ENCODE measurements around the gene ZNF584.
"Not testable (repeated sequence)": the region's sequence is repeated elsewhere in the genome, so short reads cannot be mapped to it uniquely, and the experiment has no call there.

Gene ZNF584

DNA sequence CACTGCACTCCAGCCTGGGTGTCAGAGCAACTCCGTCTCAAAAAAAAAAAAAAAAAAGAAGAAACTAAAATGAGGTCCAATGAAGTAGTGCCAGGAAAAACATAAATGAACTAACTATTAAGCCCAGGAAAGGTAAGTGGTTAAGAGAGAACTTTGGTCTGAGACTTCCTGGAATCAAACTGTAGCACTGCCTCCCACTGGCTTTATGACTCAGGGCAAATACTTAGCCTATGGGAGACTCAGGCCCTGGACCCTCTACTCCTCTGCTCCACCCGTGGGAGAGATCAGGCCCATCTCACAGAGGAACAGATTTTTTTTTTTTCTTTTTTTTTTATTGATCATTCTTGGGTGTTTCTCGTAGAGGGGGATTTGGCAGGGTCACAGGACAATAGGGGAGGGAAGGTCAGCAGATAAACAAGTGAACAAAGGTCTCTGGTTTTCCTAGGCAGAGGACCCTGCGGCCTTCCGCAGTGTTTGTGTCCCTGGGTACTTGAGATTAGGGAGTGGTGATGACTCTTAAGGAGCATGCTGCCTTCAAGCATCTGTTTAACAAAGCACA is 4.5 kb upstream of the ZNF584 start:
- not testable (repeated sequence) for DNase-seq (ENCODE audit: low read depth in 2 of 2)

GRCh38 chr19:58406818-58407657 is 1.4 kb upstream of the ZNF584 start:
- DNase-seq (ENCODE audit: low read depth in 2 of 2) = no peak

GRCh38 chr19:58407658-58408151 is 744 bp upstream of the ZNF584 start:
- DNase-seq (ENCODE audit: low read depth in 2 of 2) = no peak

DNA sequence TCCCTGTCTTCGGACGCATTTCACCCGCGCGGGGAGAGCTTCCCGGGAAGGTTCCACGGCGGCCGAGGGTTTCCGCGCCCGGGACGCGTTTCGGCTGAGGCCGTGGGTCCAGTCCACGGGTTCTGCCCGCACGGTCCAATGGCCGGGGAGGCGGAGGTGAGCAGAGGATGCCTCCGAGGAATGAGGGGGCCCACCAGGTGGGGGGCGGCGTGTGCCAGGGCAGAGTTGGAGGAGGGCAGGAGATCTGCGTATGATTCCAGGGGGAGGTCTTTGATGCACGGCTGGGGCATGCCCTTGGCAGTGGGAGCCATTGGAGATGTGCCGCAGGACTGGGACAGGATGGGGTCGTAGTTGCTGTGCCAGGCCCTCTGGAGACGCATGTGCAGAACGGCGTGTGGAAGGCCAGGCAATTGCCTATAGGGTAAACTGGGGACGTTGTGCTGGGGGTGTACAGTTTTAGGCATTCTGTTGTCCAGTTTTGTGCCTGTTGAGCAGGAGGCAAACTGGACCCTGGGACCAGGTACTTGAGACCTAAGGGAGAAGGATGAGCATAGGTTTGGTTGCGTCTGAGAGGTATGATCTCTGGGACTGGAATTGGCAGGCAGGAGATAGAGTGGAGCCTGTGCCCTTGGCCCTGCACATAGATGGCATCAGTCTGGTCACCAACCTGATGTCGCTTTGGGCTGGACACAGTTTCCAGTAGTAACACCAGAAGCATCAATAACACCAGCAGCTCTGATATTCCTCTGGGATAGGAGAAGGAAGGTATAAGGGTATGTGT is 751 bp downstream of the ZNF584 start:
- DNase-seq (ENCODE audit: low read depth in 2 of 2) = no peak

DNA sequence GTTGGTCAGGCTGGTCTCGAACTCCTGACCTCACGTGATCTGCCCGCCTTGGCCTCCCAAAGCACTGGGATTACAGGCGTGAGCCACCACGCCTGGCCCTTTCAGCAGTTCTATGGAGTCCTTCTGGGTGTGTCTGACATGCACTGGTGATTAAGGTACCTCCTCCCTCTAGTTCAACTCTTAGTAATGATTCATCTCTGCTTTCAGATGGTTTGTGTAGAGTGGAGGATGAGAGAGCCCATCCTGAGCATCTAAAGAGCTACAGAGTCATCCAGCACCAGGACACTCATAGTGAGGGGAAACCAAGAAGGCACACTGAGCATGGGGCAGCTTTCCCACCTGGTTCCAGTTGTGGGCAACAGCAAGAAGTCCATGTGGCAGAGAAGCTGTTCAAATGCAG is 8.2 kb downstream of the ZNF584 start:
- no peak for DNase-seq (ENCODE audit: low read depth in 2 of 2)

DNA sequence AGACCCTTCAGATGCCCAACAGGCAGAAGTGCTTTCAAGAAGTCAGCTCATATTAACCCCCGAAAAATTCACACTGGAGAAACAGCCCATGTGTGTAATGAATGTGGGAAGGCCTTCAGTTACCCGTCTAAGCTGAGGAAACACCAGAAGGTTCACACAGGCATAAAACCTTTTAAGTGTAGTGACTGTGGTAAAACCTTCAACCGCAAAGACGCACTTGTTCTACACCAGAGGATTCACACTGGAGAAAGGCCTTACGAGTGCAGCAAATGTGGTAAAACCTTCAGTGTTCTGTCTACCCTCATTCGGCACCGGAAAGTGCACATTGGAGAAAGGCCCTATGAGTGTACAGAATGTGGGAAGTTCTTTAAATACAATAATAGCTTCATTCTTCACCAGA is 8.6 kb downstream of the ZNF584 start:
- no peak for DNase-seq (ENCODE audit: low read depth in 2 of 2)

DNA sequence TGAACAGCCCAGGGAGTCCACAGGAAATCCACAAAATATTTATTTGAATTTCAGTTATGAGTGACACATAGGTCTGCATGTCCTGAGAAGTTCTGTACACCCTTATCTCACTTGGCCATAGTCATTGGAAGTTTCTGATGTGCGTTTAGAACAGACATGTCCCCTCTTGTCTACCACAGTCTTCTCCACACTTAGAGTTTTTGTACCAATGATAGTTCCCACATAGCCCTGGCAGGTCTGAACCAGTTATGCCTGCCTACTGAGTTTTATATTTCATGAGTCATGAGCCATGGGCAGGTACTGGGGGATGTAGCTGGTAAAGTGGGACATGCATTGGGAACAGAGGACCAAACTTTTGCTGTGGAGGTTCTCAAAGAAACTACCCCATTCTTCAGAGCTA is 20.2 kb downstream of the ZNF584 start:
- DNase-seq (ENCODE audit: low read depth in 2 of 2) = no peak

GRCh38 chr19:58429745-58430144 is 21.3 kb downstream of the ZNF584 start:
- DNase-seq (ENCODE audit: low read depth in 2 of 2) = no peak

GRCh38 chr19:58434217-58434616 is 25.8 kb downstream of the ZNF584 start:
- no peak for DNase-seq (ENCODE audit: low read depth in 2 of 2)

GRCh38 chr19:58439576-58440554 is 31.4 kb downstream of the ZNF584 start, which contains the start of gene ZNF132:
Gene ZNF132, minus strand, starts transcription at chr19:58440153. Its CDS starts 332 bp downstream, at chr19:58439821.
- DNase-seq (ENCODE audit: low read depth in 2 of 2) = peak; percentile 79 to 91

- no peak for DNase-seq (ENCODE audit: low read depth in 2 of 2)
Observed at GRCh38 chr19:58440556-58440955, 32.1 kb downstream of the ZNF584 start.

DNA sequence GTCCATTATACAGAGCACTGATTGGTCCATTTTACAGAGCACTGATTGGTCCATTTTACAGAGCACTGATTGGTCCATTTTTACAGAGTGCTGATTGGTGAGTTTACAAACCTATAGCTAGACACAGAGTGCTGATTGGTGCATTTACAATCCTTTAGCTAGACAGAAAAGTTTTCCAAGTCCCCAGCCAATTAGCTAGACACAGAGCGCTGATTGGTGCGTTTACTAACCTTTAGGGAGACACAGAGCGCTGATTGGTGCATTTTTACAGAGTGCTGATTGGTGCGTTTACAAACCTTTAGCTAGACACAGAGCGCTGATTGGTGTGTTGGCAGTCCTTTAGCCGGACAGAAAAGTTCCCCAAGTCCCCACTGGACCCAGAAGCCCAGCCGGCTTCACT is 34.5 kb downstream of the ZNF584 start:
- not testable (repeated sequence) for DNase-seq (ENCODE audit: low read depth in 2 of 2)

GRCh38 chr19:58448860-58449259 is 40.4 kb downstream of the ZNF584 start:
- DNase-seq (ENCODE audit: low read depth in 2 of 2) = not testable (repeated sequence)

DNA sequence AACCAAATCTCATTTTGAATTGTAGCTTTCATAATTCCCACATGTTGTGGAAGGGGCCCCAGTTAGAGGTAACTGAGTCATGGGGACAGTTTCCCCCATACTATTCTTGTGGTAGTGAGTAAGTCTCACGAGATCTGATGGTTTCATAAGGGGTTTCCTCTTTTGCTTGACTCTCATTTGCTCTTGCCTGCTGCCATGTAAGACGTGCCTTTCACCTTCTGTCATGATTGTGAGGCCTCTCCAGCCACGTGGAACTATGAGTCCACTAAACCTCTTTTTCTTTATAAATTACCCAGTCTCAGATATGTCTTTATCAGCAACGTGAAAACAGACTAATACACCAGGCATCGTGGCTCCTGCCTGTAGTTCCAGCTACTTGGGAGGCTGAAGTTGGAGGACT is 41.5 kb downstream of the ZNF584 start:
- not testable (repeated sequence) for DNase-seq (ENCODE audit: low read depth in 2 of 2)

DNA sequence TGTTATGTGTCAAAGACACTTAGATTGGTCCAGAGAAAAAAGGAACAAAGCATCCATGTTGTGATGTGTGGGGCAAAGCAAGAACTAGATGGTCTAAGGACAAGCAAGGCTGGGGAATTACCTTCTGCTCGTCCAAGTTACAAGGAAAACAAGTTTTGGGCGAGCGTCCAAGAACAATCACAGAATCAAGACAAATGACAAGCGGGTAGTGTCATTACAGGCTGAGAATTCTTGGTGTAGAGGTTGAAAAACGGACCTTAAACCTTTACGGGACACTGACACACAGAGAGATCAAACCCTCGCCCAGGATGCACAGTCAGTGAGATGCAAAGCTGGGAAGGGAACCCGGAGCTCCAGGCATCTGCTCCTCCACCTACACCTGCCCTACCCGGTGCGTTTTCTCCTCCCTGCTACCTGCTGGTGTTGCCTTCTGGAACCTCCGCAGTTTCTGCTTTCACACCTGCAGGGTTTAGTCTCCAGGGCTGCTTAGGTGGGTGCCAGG is 42.5 kb downstream of the ZNF584 start:
- DNase-seq (ENCODE audit: low read depth in 2 of 2) = no peak

DNA sequence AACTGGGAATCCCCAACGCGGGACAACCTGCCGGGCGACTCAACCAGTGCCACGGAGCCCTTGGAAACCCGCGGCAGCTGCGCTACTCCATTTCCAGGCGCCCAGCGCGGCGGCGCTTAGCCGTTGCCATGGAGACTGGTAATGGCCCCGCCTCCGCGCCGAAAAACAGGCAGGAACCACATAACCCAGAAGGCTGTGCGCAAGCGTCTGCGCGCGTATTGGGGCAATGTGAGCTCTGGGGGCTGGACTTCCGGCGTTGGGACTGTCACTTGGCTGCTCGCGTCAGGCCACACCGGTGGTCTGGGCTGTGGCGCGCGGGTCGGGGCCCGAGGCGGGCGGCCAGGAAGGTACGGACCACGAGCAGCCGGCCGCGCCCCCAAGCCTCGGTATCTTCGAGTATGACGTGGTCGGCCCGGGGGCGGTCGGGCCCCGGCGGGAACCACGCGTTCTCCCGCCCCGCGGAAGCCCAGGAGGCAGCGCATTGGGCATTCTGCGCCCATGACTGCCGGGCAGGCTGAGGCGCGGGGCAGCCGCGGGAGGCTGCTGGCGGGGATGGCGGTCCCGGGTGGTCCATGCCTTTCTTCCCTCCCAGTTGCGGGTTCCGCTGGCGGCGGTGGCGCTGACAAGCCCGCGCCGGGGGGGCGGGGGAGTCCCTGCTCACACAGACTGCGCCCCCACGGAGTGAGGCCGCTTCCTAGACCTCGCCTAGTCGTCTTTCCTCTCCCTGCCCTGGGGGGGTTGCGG is 43.1 kb downstream of the ZNF584 start, which contains the start of gene ZNF324B:
ZNF324B (plus strand) TSS at position 265 of the 744 bp plus-strand sequence. CDS start 2,080 bp downstream, outside the sequence.
- peak; percentile 92 to 95 for DNase-seq (ENCODE audit: low read depth in 2 of 2)

GRCh38 chr19:58453743-58454142 is 45.3 kb downstream of the ZNF584 start:
- no peak for DNase-seq (ENCODE audit: low read depth in 2 of 2)

DNA sequence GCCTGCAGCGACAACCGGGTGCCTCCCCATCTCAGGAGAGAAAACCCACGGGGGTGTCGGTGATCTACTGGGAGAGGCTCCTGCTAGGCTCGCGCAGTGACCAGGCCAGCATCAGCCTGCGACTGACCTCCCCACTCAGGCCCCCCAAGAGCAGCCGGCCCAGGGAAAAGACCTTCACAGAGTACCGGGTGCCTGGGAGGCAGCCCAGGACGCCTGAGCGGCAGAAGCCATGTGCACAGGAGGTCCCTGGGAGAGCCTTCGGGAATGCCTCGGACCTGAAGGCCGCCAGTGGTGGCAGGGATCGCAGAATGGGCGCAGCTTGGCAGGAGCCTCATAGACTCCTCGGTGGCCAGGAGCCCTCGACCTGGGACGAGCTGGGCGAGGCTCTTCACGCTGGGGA is 46.9 kb downstream of the ZNF584 start:
- DNase-seq (ENCODE audit: low read depth in 2 of 2) = no peak

- no peak for DNase-seq (ENCODE audit: low read depth in 2 of 2)
Observed at GRCh38 chr19:58456111-58456510, 47.7 kb downstream of the ZNF584 start.

GRCh38 chr19:58460039-58460438 is 51.6 kb downstream of the ZNF584 start:
- DNase-seq (ENCODE audit: low read depth in 2 of 2) = no peak

Data from stimulated activated CD4-positive, alpha-beta T cell treated with anti-CD3 and anti-CD28 coated beads, Interleukin-4, amount 100 ng/mL, for 48 hours (primary cell).